Neural progenitor cell (in vitro differentiated cells): ENCODE results near the gene LAD1.

Source experiments
- EZH2 ChIP-seq: fragments of 200-600 bp; sonication (generic); IDR thresholded peaks from 2 replicates; pipeline ENCODE4 v1.6.1; 2017; ENCODE audit warnings: antibody characterized with exemption, mild to moderate bottlenecking, moderate library complexity
- EZH2phosphoT487 ChIP-seq: fragments of 200-600 bp; sonication (generic); IDR thresholded peaks from 2 replicates; pipeline ENCODE4 v1.6.1; 2017; ENCODE audit warnings: antibody characterized with exemption

DNA sequence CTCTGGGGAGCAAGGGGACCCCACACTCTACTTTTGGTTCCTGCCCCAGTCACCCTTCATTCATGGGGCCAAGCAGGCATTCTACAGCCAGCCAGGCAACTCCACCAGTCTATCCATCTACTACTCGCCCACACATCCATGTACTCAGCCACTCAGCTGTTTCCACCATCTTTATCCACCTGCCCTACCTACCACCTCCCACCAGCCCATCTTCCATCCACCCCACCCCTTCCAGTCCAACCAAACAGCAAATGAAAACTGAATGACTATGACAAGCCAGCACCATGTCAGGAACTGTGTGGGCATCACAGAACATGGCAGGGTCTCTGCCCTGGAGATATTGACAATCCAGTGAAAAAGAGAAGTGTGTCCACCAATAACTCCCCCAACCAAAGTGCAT lies 7.9 kb downstream of the LAD1 start:
- TF ChIP-seq EZH2 (no peak), EZH2phosphoT487 (no peak)
